ENCODE results near the gene MANSC1.

- TF ChIP-seq CTCF (IDR thresholded peaks at IDR 0.05; ENCODE audit: insufficient read depth, low read length, poor library complexity, severe bottlenecking) = no peak
- TF ChIP-seq EZH2phosphoT487 (conservative IDR thresholded peaks at IDR 0.05; ENCODE audit: low read length) = no peak
Measured at GRCh38 chr12:12333407-12334366, 16.4 kb downstream of the MANSC1 start.
